Measurements from ENCODE around the gene EVA1A.

EVA1A gene

DNA sequence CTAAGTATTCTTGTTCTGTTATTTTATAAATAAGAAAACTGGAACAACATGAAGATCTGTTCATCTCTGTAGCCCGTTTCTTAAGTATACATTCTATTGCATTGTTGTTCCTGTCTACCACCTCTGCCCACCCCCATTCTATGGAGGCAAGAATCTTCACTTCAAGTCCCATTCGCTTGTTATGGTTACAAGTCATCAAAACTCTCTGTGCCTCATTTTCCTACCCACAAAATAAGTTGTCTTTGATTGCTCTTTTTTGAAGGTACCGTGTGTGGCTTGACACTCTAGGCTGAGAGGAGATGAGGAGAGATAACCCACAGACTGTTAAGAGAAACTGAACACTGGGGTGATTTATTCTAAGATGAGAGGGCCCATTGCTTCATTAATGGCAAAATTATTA, 2.9 kb upstream of the EVA1A start:
- no peak for DNase-seq (ENCODE audit: low read depth in 1 of 2, low spot score in 1 of 2)

GRCh38 chr2:75562513-75562864, 1.8 kb upstream of the EVA1A start:
- DNase-seq (ENCODE audit: low read depth in 1 of 2, low spot score in 1 of 2), result no peak

DNA sequence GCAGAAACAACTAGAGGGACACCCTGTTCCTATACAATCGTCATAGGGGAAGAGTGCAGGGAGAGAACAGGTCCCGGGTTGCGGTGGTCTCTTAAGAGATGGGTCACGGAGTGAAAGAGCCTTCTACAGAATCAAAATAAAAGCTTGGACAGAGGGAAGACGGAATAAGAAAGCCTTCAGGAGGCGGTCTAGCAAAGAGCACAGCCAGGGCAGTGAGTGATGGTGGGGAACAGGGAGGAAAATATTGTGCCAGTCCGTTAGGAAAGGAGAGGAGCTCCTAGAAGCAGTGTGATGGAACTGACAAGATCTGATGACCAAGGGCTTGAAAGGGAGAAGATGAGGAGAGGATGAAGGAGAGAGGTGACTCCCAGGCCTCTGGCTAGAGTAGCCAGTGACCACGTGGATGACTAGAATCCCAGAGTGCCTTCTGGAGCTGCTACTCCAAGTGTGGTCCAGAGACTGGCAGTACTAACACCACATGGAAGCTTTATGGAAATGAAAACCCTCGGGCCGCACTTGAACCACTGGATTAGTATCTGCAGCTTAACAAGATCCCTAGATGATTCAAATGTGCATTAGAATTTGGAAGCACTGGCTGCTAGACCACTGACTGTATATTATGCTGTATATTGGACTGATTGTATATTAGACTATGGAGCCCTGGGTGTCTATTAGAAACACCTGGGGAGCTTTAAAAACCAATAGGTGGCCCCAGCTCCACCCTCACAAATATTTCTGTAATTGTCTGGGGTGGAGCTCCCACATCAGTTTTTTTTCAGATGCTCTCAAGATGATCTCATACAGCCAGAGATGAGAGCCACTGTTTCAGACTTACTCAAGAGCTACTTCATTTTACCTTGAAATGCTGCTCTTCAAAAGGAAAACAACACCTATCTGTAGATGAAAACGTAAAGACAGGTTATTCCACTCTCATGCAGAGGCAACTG, 1.1 kb upstream of the EVA1A start:
- DNase-seq (ENCODE audit: low read depth in 1 of 2, low spot score in 1 of 2), result no peak

DNA sequence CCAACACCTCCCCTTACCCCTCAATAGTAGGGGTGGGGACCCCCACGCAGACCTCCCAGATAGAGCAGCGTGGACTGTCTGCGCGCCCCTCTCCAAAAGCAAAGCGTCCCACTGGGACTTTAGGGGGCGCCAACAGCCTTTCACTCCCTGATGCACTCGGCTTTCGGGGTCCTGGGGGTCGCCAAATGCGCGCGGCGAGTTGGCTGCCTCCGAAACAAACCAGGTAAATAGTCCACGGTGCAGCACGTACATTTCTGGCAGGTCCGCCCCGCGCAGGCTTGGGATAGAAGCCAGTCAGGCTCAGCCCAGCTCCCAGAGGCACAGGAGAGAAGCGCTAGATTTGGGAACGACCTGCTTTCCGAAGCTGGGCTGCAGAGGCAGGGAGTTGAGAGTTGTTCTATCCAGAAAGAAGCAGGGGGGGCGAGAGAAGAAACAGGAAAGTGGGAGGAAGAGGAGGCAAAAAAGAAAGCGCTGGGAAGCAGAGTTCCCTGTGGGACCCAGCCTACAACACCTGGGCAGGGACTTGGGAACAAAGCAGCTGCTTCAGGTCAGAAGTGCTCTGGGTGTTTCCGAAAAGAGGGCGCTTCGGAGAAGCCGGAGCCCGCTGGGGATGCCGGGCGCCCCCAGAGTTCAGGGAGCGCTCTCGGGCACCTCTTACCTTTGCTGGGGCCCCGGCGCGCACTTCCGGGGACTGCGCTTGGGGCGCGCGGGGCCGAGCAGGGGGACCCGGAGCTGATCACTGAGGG, 544 bp downstream of the EVA1A start:
- DNase-seq (ENCODE audit: low read depth in 1 of 2, low spot score in 1 of 2), result no peak

DNA sequence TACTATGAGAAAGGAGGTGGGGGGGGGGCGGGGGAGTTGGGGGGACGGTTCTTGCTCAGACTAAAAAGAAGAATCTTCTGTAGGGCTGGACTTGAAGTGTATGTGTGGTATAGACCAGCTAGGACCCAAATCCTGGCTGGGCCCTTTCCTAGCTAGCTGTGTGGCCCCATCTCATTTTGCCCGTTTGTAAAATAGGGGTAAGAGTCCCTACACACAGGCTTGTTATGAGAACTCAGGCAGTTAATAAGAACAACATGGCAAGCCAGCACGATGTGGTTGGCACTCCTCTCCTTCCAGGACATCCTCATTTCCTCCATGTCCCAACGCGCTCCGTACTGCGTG, 1.1 kb downstream of the EVA1A start:
- no peak for DNase-seq (ENCODE audit: low read depth in 1 of 2, low spot score in 1 of 2)

- no peak for DNase-seq (ENCODE audit: low read depth in 1 of 2, low spot score in 1 of 2)
Measured at GRCh38 chr2:75558786-75559679, 1.7 kb downstream of the EVA1A start.

- DNase-seq (ENCODE audit: low read depth in 1 of 2, low spot score in 1 of 2), result no peak
Measured at GRCh38 chr2:75558136-75558535, 2.6 kb downstream of the EVA1A start.

GRCh38 chr2:75557474-75558133, 3.1 kb downstream of the EVA1A start:
- no peak for DNase-seq (ENCODE audit: low read depth in 1 of 2, low spot score in 1 of 2)

DNA sequence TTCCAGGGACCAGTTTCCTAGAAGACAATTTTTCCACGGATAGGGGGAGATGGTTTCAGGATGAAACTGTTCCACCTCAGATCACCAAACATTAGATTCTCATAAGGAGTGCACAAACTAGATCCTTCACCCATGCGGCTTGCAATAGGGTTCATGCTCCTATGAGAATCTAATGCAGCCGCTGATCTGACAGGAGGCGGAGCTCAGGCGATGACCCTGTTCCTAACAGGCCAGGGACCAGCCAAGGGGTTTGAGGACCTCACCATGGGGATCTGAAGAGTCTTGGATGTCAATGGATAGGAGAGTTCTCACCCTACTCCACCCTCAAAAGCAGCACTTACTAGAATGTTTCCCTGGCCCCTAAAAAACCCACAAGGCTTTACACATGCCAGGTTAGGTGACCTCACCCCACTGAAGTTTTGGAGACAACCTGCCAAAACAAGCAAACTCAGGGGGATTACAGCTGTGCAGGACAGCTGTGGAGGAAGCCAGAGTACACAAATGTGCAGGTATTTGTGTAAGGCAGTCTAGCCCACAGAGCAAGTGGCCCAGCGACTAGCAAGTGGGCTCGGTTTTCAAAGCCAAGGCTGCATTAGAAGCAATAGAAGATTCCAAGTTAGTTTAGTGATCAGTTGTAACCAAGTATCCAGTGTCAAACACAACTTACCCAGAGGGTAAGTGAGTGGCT, 3.9 kb downstream of the EVA1A start:
- DNase-seq (ENCODE audit: low read depth in 1 of 2, low spot score in 1 of 2), result no peak

DNA sequence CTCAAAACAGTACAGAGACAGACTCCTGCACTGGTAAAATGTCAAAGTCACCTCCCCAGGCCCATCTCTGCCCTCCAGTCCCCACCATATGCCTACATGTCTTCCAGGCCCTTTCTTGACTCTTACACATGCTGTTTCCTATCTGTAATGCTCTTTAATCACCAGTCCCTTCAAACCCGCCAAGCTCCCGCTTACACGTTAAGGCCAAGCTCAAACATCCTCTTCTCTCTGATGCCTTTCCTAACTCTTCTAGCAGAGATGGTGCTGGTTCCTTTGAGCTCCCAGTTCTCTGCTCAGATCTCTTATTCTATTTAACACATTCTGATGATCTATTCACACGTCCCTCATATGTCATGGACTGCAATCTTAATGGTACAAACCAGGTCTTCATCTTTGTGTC, 5.0 kb downstream of the EVA1A start:
- no peak for DNase-seq (ENCODE audit: low read depth in 1 of 2, low spot score in 1 of 2)

GRCh38 chr2:75553935-75554531, 6.7 kb downstream of the EVA1A start:
- no peak for DNase-seq (ENCODE audit: low read depth in 1 of 2, low spot score in 1 of 2)

GRCh38 chr2:75552222-75552621, 8.5 kb downstream of the EVA1A start:
- DNase-seq (ENCODE audit: low read depth in 1 of 2, low spot score in 1 of 2), result no peak

DNA sequence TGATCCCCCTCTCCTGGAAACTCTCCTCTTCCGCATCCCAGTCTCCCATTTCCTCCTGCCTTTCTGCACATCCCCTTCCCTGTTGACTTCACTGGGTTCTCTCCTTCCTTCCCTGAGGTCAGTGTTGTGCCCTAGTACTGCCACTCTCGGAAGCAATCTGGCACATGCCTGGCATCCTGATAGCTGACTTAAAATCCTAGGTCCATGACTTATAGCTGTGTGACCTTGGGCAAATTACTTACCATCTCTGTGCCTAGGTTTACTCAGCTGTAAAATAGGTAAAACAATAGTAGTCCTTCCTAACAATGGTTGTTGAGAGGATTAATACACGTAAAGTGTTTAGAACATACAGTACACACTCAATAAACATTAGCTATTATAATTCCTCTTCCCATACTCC, 9.3 kb downstream of the EVA1A start:
- no peak for DNase-seq (ENCODE audit: low read depth in 1 of 2, low spot score in 1 of 2)

DNA sequence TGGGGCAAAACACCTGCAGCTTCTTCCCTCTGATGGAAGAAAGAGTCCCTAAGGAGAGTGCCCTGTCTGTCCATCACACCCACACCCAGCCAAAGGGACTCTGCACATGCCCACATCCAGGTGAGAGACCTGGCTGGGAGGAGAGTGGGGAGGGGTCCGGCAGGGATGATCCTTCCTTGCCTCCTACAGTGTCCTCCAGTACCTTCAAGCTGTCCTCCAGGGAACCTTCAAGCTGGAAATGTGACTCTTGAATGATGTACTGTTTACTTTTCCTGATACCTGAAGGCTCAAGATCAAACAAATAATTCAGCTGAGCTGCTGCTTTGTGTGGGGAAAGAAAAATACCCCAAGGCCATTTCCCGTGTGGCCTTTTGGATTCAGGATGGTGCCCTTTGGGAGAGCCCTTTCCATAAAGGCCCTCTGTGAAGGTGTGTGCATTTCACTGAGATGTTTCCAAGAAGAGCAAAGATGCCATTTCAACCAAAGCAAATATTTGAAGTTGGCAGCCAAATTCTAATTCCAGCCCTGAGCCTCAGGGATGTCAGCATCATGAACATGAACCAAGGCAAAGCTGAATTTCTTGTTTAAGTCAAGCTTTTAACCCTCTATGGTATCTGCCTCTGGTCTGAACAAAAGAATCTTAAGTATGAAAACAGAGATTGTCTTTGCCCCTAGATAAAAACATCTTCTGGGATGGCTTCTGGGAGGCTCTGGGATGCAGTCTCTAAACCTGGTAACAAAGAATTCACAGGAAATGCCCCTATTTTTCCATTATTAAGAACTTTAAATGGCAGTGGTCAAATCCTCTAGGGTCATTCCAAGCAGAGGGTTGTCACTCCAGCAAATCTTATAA, 11.1 kb downstream of the EVA1A start:
- no peak for DNase-seq (ENCODE audit: low read depth in 1 of 2, low spot score in 1 of 2)

GRCh38 chr2:75548036-75548573, 12.6 kb downstream of the EVA1A start:
- no peak for DNase-seq (ENCODE audit: low read depth in 1 of 2, low spot score in 1 of 2)

DNA sequence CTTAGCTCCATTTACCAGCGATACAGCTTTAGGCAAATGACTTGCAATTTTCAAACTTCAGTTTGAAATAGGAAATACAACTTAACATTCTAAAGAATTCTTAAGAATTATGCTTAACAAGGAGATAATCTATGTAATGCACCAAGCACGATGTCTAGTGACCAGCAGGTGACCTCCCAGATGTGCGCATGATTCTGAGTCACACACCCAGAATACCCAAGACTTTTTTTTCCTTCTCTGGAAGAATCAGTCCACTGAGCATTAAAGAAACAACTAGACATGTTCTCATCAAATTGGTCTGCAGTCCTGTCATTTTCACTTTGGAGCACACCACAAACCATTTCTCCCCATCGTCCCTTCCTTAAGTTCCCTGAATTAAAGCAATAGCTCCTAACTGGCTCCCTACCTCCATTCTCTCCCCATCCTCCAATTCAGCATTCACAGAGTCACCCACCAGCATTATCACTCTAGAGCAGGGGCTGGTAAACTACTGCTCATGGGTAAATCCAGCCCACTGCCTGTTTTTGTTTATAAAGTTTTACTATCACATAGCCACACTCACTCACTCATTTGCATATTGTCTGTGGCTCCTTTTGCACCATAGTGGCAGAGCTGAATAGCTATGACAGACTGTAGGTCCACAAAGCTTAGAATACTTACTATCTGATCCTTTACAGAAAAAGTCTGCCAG, 13.2 kb downstream of the EVA1A start:
- DNase-seq (ENCODE audit: low read depth in 1 of 2, low spot score in 1 of 2), result no peak

- DNase-seq (ENCODE audit: low read depth in 1 of 2, low spot score in 1 of 2), result no peak
Measured at GRCh38 chr2:75545922-75546321, 14.8 kb downstream of the EVA1A start.

GRCh38 chr2:75545387-75545786, 15.4 kb downstream of the EVA1A start:
- DNase-seq (ENCODE audit: low read depth in 1 of 2, low spot score in 1 of 2), result no peak

Measured in activated T-helper 1 cell treated with anti-CD3 and anti-CD28 coated beads, Interleukin-2, amount 50 U/mL, for 16 hours (primary cell).